GM12891 (cell line): ENCODE results near the gene SLCO2A1.

Experiments
- DNase-seq: peaks from one replicate; pipeline ENCODE4 v3.0.0; 2011; ENCODE audit warnings: low spot score; ENCODE audit not compliant: insufficient read length
- FAIRE-seq: peaks from 2 replicates; lab custom pipeline; 2011; peaks lifted over from hg19 to GRCh38; lab: Jason Lieb, UNC
- PAX5 ChIP-seq: IDR thresholded peaks from 2 replicates; pipeline ENCODE4 v1.6.1; 2011; ENCODE audit warnings: low read length, moderate library complexity, mild to moderate bottlenecking; ENCODE audit not compliant: insufficient read depth, severe bottlenecking
- POLR2A ChIP-seq: IDR thresholded peaks from 2 replicates; pipeline ENCODE4 v1.6.1; 2011; ENCODE audit warnings: low read depth, low read length, control low read depth
- POLR2AphosphoS5 ChIP-seq: IDR thresholded peaks from 2 replicates; pipeline ENCODE4 v1.6.1; 2011; ENCODE audit warnings: low read depth, low read length, control low read depth
- POU2F2 ChIP-seq: IDR thresholded peaks from 2 replicates; pipeline ENCODE4 v1.6.1; 2011; ENCODE audit warnings: low read depth, mild to moderate bottlenecking, control low read depth, low read length, moderate library complexity
- SPI1 ChIP-seq: IDR thresholded peaks from 2 replicates; pipeline ENCODE4 v1.6.1; 2011; ENCODE audit warnings: low read depth, low read length, control low read depth
- TAF1 ChIP-seq: IDR thresholded peaks from 2 replicates; pipeline ENCODE4 v1.6.1; 2011; ENCODE audit warnings: low read depth, low read length, control low read depth

The SLCO2A1 gene

DNA sequence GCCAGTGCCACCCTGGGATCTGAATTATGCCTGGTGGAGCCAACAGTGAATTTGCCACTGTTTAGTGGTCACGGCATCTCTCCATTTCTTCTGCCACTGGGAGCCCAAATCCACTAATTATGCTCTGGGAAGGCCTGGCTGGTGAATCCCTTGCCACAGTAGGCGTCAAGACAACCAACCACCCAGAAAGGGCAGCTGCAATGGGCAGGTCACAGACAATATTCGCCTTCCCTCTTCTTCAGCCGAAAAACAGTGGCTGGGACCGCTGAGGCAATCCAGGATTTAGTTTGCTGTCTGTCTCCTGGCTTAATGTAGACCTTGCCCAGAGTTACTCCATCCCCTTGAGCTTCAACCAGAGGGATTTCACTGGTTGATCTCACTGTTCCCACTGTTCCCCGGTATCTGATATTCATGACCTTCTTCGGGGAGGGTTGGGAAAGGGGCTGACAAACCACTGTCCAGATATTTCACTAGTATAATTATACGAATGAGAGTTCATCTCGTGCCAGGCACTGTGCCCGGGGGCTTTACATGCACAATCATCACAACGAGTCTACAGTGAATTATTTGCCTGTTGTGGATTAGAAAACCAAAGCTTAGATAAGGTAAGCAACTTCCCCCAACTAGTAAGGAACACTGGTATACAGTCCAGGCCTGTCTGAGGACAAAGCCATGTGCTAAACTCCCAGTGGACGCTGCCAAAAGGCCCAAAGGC is 84.2 kb downstream of the SLCO2A1 start:
- FAIRE-seq (no peak), DNase-seq (no peak)
- TF ChIP-seq POU2F2 = no peak
- no peak for TF ChIP-seq POLR2A
- no peak for TF ChIP-seq SPI1
- no peak for TF ChIP-seq PAX5
- TF ChIP-seq TAF1 = no peak
- TF ChIP-seq POLR2AphosphoS5 = no peak

DNA sequence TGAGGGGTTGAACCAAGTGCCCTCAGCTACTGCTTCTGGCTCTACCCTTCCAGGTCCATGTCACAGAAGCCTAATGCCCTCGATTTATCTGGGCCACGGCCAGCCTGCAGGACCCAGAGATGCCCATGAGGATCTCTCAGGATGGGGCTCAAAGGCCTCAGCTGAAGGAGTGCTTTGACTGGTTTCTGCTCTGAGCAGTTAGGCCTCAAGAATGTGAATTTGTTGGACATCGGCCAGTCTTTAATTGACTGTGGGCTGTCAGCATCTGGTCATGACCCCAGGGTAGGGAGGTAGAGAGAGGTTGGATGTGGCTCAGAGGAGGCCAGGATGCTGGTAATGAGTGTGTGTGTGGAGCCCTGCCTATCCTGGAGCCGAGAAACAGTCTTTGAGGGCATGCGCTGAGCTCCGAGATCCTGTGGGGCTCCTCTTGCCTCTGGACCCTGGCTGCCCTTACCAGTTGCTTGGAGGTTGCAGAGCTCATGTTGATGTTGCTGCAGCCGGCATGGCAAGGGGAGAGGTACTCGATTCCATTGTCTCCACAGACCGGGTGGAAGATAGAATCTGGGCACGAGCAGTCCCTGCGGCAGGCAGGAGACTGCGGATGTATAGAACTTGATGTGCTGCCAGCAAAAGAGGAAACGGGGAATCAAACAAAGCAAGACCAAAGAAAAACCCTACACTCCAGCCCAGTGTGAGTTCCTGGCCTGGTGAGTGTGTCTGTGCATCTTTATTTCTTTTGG is 84.9 kb downstream of the SLCO2A1 start:
- DNase-seq (no peak), FAIRE-seq (no peak)
- TF ChIP-seq SPI1 (0 out of 2 replicates have a peak, but pooled peaks have one; percentile 19), POU2F2 (no peak), POLR2A (no peak), POLR2AphosphoS5 (no peak)

DNA sequence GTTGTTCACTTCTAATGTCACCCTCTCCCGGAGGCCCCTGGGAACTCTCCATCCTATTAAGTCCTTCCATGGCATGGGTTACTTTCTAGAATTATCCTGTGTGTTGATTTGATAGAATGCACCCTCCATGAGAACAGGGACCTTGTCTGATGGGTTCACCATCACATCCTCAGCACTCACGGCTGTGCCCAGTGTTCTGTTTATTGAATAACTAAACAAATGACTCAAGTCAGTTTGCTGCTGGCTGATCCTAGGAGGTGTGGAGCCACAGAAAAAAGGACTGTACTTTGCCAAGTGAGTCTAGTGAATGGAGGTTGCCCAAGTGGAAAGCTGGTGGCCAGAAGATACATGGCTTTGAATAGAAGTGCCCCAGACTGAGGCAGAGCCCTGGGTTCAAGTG is 85.5 kb downstream of the SLCO2A1 start:
- no peak for FAIRE-seq
- no peak for TF ChIP-seq TAF1
- no peak for TF ChIP-seq PAX5
- TF ChIP-seq SPI1 = no peak
- no peak for TF ChIP-seq POLR2AphosphoS5
- no peak for TF ChIP-seq POLR2A
- no peak for TF ChIP-seq POU2F2
- DNase-seq = no peak

DNA sequence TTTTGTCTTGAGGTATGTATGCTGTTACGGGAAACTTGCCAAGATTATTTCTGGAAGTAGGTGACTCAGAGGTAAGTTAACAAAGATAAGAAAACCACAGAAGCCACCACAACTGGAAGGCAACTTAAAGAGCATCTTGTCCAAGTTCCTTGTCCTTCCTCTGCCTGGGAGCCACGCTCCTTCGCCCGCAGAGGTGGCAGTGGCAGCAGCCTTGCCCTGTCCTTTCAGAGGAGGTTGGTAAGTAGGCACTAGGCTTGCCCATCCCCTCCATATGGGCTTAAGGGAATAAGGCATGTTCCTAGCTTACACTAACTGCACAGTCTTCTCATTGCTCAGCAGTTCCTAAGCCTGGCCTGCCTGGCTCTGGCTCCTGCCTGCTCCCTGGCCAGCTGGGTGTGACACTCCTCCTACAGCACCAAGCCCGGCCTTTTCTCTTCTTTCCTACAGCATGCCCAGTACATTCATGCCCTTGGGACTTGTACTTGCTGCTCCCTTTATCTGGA is 86.0 kb downstream of the SLCO2A1 start:
- no peak for FAIRE-seq
- TF ChIP-seq POLR2A (no peak), TAF1 (no peak), PAX5 (no peak), SPI1 (no peak), POLR2AphosphoS5 (no peak), POU2F2 (no peak)

DNA sequence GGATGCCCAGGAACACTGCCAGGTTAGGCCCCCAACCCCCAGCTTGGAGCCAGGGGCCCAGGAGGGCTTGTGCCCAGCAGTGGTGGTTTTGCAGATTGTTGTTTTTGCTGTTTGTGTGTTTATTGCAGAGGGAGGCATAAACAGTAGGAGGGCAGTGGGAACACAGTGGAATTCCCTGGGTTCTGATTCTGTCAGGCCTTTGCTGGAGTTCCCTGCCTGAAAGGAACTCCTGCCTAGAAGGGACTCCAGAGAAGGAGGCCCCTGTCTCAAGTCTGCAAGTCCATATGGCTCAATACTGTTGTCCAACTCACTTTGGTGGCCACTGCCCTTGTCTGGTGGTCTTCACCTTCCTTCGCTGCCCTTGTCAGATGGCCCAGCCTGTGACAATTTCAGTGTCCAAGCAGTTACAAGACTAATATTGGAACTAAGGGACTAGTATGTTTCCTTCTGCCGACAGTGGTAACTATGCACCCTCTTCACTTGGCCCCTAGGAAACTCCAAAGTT is 86.6 kb downstream of the SLCO2A1 start:
- FAIRE-seq = no peak
- no peak for DNase-seq
- no peak for TF ChIP-seq SPI1
- no peak for TF ChIP-seq PAX5
- TF ChIP-seq TAF1 = no peak
- no peak for TF ChIP-seq POU2F2
- TF ChIP-seq POLR2A = no peak
- TF ChIP-seq POLR2AphosphoS5 = no peak

More for the DNA sequence above, 86.0 kb downstream of the SLCO2A1 start:
- DNase-seq = no peak

DNA sequence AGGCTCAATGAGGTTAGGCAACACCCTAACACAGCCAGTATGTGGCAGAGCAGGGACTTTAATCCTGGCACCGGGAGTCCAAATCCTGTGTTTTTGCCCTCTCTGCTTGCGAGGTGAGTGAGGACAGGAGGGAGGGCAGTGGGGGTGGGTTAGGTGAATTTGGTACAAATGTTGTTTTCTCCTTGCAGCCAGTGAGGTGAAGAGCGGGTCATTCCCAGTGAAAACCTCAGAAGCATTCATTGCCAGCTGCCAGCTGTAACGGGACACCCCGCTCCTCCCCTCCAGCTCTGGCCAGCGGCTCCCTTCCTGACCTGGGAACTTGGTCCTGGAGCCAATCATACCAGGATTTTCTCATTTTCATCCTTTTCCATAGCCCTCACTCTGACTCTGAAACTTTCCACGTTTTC is 88.3 kb downstream of the SLCO2A1 start:
- no peak for FAIRE-seq
- DNase-seq = no peak
- no peak for TF ChIP-seq PAX5
- no peak for TF ChIP-seq TAF1
- TF ChIP-seq POLR2AphosphoS5 = no peak
- no peak for TF ChIP-seq POU2F2
- no peak for TF ChIP-seq POLR2A
- TF ChIP-seq SPI1 = no peak

DNA sequence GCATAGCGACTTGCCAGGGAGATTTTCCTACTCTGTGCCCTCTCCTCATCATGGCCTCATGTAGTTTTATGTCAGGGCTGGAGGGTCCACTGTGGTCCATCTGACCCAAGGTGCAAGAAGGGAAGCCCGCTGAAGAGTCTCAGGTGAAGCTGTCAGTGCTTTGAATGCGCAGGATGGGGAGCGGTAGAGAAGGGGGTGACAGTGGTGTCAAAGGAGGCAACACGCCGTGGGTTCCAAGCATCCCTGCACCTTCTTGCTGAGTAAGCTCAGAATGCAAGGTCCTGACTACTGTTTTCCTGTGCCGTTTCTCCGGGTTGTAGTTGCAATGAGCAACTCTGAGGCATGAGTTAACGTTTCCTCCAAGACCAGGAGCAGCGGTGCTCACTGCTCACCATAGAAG is 89.2 kb downstream of the SLCO2A1 start:
- DNase-seq = no peak
- TF ChIP-seq POLR2AphosphoS5 (no peak), POU2F2 (no peak), SPI1 (no peak), PAX5 (no peak), POLR2A (no peak), TAF1 (no peak)
- no peak for FAIRE-seq

DNA sequence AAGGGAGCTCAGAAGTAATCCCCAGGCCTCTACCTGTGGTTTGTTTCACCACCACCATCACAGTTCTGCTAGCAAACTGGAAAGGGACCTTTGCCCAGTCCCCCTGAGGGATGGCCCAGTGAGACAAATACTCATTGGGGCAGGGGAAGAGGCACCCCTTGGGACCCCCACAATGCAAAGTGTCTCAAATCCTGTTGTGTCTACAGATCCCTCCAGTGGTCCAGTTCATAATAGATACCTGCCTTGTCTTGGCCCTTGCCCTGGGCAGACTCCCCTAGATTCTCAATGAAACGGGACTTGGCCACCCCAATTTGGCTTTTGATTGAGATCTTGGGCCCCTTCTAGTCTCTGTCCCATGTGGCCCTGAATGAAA is 90.3 kb downstream of the SLCO2A1 start:
- DNase-seq (no peak), FAIRE-seq (no peak)
- TF ChIP-seq SPI1 (no peak), POU2F2 (no peak), POLR2AphosphoS5 (no peak), PAX5 (no peak), TAF1 (no peak), POLR2A (no peak)

DNA sequence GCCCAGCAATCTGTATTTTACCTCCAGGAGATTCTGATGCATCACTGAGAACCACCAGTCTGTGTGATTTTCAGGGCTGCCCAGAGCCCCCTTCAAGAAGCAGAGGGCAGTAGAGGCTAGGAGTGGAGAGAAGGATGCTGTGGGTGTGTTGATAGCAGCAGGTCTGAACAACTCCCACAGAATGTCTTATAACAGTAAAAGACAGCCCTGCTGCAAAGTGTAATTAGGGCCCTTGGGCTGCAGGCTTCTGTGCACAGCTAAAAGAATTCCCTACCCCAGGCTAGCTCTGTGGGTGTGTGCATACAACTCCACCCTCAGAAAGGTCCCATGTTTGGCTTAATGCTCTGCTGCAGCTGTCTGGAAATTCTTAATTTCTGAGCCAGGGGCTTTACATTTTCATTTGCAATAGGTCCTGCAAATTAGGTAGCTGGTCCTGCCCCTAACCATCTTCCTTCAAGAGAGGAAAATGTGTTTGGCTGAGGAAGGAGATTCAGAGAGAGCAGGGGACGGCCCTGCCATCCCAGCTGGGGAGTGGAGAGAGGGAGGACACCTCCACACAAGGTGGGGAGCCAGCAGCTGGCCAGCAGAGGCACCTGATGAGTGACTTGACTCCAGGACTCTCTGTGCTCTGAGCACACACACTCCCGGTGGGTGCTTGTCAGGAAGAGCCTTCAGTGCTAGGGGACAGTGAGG is 90.8 kb downstream of the SLCO2A1 start:
- DNase-seq (no peak), FAIRE-seq (no peak)
- no peak for TF ChIP-seq POU2F2
- no peak for TF ChIP-seq TAF1
- no peak for TF ChIP-seq POLR2AphosphoS5
- TF ChIP-seq PAX5 = no peak
- no peak for TF ChIP-seq POLR2A
- no peak for TF ChIP-seq SPI1
